Omental fat pad (tissue), 4 donors: ENCODE data around the gene GREB1L. TPM values are rescaled to one million over a fixed set of nuclear protein-coding genes. Genes with fewer than 3 reads are reported as not detected.

Experiments used
- ATAC-seq: fragments of 150-250 bp; one replicate; pipeline ENCODE4 v1.9.1; 2016; ENCODE audit warnings: mild to moderate bottlenecking, moderate library complexity; ENCODE audit not compliant: low FRiP score
- DNase-seq: peaks from one replicate; pipeline ENCODE4 v3.0.0-alpha.2; 2019; ENCODE audit warnings: low spot score
- small RNA-seq: library from RNA; depleted of rRNA; stranded (forward); fragments of <200 nt; gene quantifications from one replicate; pipeline ENCODE3, GENCODE V24; 2016
- total RNA-seq, 4 donors: library from RNA; depleted of rRNA; stranded (reverse); fragments of >200 nt; gene quantifications; one replicate each; pipeline ENCODE4 v1.1.0, GENCODE V29; 2016
- TF ChIP-seq, protein P1 (sequence below), 3 donors: fragments of 450-650 bp; IDR thresholded peaks; one replicate each; pipeline ENCODE4 v1.5.1; 2016 to 2017; ENCODE audit warnings: antibody characterized with exemption in 3 of 3, mild to moderate bottlenecking in 3 of 3, moderate library complexity in 2 of 3

Gene GREB1L
- total RNA-seq, 4 donors from 2014 or later: 6.0 to 29.5 (median 21.7) TPM

DNA sequence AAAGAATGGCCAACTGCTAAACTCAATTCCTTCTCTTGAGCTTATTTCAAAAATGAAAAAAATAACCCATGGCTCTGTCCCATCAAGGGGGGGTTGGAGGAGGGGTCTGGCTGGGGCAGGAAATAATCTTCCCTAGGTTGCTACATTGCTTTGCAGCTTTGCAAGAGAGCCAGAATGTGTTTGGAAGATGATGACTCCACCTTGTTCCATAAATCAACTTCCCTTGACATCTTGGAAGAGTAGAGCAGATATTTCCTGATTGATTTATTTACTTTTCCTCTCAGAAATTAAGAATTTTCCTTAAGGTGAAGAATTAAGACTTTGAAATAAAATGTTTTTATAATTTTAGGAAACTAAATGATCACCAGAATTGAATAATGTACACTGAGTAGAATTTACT lies 317.2 kb downstream of the GREB1L start:
- no peak for ATAC-seq
- DNase-seq: no peak
- TF ChIP-seq, protein P1, sequence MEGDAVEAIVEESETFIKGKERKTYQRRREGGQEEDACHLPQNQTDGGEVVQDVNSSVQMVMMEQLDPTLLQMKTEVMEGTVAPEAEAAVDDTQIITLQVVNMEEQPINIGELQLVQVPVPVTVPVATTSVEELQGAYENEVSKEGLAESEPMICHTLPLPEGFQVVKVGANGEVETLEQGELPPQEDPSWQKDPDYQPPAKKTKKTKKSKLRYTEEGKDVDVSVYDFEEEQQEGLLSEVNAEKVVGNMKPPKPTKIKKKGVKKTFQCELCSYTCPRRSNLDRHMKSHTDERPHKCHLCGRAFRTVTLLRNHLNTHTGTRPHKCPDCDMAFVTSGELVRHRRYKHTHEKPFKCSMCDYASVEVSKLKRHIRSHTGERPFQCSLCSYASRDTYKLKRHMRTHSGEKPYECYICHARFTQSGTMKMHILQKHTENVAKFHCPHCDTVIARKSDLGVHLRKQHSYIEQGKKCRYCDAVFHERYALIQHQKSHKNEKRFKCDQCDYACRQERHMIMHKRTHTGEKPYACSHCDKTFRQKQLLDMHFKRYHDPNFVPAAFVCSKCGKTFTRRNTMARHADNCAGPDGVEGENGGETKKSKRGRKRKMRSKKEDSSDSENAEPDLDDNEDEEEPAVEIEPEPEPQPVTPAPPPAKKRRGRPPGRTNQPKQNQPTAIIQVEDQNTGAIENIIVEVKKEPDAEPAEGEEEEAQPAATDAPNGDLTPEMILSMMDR (IDR thresholded peaks at IDR 0.05): no peak

DNA sequence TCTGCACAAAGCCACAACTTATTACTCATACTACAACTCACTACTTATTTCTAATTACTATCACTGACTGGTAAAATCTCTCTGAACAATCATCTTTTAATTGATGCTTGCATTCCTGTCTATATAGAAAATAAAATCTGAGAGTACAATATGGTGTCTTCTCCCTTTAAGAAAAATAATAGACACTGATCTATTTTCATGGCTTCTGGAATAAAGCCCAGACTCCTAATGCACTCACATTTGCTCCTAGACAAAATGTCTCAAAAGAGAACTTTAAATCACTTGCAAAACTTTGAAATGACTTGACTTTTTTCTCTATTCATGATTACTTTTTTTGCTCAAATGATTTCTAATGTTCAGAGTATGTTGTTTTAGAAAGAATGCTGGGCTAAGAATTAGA lies 329.7 kb downstream of the GREB1L start:
- TF ChIP-seq, protein P1 (IDR thresholded peaks at IDR 0.05): no peak
- DNase-seq (no peak), ATAC-seq (no peak)

Small RNA genes within 50 kb of the gene (small RNA-seq; reads per million reads assigned to genes)
- gene RF00603: not detected

Other genes with a start within 250 kb of the GREB1L start
- gene ROCK1, start 130.4 kb upstream of the GREB1L start, total RNA-seq: 10 to 100 TPM; 50.2 to 99.1 (median 58.7) TPM